Anterior cingulate cortex (tissue), 58 donors: ENCODE measurements around the gene POLA2.
A peak's percentile ranks its signal among the peaks of the same experiment; 100 is the strongest.

Experiments used
- DNase-seq, 58 donors: peaks; one replicate each; lab custom pipeline; 2025; lab: John Stamatoyannopoulos, UW

The POLA2 gene

DNA sequence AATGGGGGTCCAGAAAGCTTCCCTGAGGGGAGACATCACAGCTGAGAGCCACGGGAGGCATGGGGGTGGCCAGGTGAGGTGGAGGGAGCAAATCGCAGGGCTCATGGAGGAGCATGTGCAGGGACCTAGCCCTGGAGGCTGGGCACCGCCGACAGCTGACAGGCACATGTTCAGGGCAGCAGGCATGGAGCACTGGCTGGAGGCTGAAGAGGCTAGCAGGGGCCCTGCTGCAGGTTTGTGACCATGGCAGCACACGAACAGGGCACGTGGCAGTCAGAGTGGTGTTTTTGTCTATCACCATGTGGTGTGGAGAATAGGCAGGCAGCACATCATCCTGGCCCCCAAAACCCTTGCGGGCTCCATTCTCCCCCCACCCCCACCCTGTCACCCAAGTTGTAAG lies 42.9 kb downstream of the POLA2 start:
- DNase-seq, result no peak

DNA sequence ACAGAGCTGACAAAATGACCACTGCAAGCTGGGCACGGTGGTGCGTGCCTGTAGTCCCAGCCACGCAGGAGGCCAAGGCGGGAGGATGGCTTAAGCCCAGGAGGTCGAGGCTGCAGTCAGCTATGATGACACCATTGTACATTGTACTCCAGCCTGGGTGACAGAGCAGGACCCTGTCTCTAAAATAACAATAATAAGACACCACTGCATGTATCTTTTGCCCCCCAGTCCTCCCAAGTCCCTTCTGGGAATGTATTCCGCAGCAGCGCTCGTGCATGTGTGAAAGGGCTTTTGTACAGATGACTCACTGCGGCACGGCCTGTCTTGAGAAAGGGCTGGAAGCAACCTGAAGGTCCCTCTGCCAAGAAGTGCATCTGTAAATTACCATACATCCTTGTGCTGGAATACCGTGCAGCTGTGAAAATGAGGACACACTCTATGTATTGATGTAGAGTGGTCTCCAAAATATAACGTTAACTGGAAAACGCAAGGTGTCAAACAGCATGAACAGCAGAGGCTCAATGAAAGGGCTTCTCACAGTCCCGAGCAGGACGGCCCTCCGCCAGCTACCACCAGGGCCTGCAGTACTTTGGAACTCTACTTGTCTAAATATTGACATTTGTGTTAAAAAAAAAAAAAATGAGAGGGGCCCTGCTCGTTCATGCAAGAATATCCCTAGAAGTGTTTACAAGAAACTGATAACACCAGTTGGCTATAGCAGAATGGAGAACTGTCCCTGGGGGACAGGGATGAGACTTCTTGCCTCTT lies 43.9 kb downstream of the POLA2 start:
- DNase-seq, result peak in 3 of 58 donors; percentile 17 to 38 (median 28)

DNA sequence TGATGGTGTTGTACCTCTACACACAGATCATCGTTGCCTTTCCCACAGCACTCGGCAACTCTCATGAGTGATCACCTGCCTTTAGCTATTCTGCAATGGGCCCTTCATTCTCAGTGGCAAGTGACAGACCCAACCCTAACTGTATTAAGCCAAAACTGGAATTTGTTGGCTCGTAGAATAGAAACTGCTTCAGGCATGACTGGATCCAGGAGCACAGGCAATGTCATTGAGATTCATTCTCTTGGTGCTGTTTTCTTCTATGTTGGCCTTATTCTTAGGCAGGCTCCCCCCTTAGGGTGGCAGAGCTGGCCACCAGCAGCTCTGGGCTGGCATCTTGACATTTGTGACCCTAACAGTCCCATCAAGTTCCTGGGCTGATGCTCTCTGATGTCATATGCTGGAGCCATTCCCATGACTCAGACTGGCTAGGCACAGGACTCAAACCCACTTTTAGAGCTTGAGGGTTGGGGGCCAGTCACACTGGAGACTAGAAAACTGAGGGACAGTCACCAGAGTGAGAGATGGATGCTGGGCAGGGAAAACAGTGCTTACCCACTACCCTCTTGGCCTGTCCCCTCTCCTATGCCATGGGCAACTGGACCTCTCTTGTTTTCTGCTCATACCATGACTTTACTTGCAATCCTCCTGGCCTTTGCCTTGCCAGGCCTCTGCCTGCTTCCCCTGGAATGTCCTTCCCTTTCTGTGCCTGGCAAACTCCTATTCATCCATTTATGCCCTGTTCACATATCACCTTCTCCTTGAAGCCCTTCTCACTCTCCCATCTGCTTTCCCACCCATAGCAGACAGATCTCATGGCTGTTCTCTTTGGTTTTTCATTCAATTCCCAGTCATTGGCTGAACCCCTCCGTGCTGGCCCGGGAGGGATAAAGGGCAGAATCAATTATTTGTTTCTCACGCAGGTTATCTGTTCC lies 45.8 kb downstream of the POLA2 start:
- DNase-seq, result no peak

- DNase-seq, result no peak
Observed at GRCh38 chr11:65308281-65308891, 46.6 kb downstream of the POLA2 start.

DNA sequence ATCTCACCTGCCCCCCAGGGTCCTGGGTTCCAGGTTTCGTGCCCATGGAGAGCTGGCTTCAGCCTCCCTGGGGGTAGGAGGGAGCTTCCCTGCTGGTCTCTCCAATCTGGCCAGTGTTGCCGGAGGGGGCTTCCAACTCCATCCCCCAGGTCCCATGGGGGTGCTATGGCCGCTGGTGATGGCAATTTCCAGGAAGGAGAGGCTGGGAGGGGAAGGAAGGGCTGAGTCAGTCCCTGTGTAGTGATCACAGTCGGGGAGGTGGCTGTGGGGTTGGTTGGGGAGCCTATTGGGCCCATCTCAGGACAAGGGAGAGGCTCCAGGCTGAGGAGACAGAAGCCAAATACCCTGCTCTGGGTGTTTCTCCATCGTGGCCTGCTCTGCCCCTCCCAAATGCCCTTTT lies 47.2 kb downstream of the POLA2 start:
- no peak for DNase-seq

DNA sequence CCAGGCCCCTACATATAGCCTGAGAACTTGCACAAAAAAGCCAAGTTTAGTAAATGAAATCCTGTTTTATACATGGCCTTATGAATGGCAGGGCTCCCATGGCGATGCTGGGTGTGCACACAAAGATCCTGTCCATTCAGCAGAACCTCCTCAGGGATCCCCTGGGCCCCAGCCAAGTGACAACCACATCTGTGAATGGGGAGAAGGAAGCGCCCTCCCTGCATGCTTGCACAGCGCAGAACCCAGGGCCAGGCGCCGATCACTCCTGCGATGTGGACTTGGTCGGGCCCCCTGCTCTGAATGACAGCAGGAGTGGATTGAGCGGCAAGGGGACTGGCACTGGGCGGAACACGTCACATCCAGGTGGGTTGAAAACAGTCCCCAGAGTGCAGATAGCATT lies 48.5 kb downstream of the POLA2 start:
- DNase-seq, result peak in 17 of 58 donors; percentile 22 to 59 (median 34)

GRCh38 chr11:65310736-65311135 lies 49.0 kb downstream of the POLA2 start:
- DNase-seq, result no peak

DNA sequence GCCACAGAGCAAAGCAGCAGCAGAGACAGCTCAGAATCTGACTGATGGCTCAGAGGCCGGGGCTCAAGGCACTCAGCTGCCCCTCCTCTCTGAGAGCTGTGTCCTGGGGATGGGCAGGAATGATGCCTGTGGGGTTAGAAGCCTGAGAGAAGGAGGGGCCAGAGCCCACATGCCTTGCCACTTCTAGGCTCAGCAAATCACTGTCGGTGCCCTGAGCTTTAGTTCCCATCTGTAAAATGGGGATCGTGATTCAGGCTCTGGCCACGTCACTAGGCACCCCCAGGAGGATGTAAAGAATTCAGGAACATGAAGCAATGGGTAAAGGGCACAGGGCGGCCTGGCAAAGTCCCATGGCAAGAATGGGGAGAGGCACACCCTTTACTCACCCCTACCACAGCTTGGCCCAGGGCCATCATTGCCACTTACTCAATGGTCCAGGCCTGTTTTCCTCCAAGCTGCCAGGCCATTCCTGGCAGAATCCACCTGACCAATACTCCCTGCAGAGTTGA lies 49.5 kb downstream of the POLA2 start:
- DNase-seq, result peak in 1 of 58 donors; percentile 45

DNA sequence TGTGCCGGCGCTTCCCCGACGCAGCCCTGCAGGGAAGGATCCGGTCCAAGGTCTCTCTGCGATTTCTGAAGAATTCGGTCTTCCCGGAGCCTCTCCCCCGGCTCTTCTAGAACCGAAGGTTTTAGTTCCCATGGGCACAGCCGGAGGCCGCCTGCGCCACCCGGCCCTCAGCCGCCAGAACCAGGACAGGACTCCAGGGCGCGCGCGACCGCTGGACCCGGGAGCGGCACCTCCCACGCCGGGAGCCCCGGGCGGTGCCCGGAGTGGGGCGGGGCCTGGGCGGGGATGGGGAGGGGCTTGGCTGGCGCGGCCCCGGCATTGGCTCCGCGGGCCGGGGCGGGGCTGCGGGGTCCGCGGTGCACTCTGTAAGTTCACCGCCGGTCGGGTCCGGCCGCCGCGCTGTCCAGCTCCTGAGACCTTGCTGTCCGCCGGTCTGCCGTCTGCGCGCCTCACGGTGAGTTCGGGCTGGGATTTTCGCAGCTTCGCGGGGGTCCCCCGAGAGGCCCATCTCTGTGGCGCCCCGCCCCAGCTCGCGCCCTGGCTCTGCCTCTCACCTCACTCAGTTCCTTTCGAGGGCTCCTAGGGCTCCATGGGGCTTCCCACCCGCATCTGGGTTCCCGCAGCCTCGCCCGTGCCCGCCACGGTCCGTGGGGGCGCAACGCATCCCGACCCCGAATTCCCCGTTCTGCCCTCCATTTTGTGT lies 52.9 kb downstream of the POLA2 start, which contains the start of gene CDC42EP2:
TSS of gene CDC42EP2 (plus strand) at position 366 of the 703 bp plus-strand sequence. CDS start 6,033 bp downstream, outside the sequence.
- peak in 57 of 58 donors; percentile 16 to 94 (median 83) for DNase-seq

- peak in 56 of 58 donors; percentile 11 to 87 (median 67) for DNase-seq
Observed at GRCh38 chr11:65315204-65315865, 53.6 kb downstream of the POLA2 start.

DNA sequence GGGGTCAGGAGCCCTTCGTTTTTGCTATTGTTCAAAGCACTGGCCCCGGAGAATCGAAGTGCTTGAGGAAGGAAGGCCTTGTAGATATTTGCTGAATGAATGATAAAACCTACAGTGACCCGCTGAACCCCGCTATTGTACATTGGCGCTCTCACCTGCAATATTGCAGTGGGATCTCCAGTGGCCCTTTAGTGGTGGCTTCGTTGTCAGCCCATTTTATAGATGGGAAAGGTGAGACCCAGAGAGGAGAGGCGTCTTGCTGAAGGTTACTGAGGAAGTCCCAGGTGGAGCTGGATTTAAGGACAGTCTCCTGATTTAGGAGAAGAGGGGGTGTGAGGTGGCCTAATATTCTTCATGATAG lies 54.1 kb downstream of the POLA2 start:
- DNase-seq, result no peak

- no peak for DNase-seq
Observed at GRCh38 chr11:65316227-65317024, 54.7 kb downstream of the POLA2 start.

DNA sequence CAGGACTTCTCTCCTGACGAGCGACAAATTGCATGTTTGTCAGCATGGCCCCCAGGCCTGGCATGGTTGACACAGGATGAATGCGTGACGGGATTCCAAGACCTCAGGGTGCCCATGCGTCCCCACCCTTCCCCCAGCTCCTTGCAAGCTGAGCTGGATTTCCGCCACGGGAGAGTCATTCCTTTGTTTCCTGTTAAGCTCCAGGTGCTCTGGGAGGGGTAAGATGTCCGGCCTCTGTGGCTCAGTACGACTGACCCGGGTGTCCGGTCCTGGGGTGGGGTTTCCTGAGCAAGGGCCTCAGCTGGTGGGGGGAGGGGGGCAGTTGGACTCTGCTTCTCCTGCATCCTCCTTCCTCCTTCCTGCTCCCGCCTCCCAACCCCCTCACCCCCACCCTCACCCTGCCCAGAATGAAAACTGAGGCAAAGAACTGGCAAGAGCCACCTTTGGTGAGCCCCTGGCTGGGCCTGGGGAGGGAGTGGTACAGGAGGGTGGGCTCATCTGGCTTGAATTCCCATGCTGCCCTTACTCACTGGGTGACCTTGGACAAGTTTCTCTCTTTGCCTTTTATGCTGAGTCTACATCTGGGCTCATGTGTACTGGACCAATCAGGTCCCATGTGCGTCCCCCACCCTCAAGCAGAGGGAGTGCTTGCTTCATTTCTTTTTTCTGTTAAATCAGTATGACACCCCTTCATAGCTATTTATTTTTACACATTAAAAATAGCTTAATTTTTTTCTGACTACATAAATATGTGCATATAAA lies 55.4 kb downstream of the POLA2 start:
- DNase-seq, result peak in 1 of 58 donors; percentile 51

DNA sequence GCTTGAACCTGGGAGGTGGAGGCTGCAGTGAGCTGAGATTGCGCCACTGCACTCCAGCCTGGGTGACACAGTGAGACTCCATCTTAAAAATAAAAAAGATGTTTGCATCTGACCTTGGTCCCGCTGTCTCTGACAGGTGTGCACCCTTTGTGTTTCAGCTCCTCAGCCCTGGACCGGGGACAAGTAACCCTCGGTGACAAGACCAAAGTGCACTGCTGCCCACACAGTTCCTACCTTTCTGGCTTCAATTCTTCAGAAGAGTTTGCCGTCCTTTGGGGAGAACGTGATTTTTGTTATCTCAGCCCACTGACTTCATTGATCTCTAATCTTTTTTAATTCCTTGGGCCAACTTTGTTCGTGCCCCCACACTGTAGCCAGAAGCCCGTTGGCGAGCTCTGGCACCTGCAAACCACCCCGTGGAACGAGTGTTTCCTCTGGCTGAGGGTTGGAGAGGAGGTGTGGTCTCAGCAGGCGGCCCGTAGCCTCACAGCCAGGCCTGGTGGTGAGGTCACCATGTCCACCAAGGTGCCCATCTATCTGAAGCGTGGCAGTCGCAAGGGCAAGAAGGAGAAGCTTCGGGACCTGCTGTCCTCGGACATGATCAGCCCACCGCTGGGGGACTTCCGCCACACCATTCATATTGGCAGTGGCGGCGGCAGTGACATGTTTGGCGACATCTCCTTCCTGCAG lies 58.8 kb downstream of the POLA2 start:
- DNase-seq, result no peak

- DNase-seq, result no peak
Observed at GRCh38 chr11:65321076-65321475, 59.3 kb downstream of the POLA2 start.

- peak in 2 of 58 donors; percentile 29 to 34 for DNase-seq
Observed at GRCh38 chr11:65321828-65322485, 60.2 kb downstream of the POLA2 start.

DNA sequence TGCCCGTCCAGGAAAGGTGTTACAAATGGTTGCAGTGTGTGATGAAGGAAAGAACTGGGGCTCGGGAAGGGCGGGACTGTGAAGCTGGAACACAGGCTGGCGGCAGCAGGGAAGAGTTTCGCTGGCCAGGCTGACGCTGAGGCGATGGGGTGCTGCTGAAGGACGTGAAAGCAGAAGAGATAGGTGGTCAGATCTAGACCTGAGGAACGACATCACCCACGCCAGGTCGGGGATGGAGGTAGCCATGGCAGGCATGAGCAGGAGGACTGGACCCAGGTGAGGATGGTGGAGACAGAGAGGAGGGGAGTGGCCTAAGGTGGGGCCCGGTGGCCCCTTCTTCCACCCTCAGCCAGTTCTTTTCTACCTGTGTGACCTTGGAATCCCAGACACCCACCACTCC lies 62.1 kb downstream of the POLA2 start:
- DNase-seq, result no peak
